GM19397 (cell line): Measurements from ENCODE around the gene DCBLD1.
"Not testable (repeated sequence)": the region's sequence is repeated elsewhere in the genome, so short reads cannot be mapped to it uniquely, and the experiment has no call there.

Source experiments
- ATAC-seq: cut with Tn5 transposase; IDR thresholded peaks from one replicate; pipeline ENCODE4 v1.9.1; 2021; ENCODE audit warnings: mild to moderate bottlenecking, moderate library complexity; ENCODE audit not compliant: unreplicated experiment

Gene DCBLD1

DNA sequence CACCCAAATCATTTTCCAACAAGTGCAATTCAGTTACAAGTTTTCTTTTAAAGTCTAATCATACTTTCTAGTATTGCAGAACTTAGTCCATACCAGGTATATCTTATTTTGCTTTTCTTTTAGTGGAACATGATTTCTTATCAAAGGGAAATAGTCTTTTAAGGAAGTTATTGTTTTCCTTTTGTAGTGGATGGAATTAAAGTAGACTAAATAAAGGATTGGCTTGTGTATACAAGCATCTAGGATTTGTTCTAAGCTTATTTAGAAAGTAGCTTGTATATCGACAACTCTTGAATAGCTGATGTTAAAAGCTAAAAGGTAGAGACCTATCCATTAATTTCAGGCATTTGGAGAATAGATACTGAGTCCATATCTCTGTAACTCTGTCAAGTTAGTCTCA is 14.8 kb downstream of the DCBLD1 start:
- ATAC-seq: no peak

DNA sequence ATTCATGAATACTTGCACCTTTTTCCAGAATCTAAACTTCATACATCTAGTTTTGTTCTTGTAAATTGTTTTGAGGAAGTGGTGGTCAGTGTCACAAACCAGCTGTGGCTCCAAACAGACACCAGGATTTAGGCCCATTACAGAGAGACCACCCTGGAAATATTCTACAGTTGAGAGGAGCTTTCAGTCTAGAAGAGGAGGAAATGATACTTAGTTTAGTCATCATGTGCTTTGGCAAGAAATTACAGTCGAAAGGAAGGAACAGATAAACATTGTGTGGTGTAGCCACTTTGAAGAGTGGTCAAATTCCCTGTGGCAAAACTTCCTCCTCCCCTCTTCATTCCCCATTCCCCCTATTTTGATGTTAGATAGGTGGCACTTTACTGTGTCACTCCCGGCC is 15.7 kb downstream of the DCBLD1 start:
- ATAC-seq: peak; percentile 33

DNA sequence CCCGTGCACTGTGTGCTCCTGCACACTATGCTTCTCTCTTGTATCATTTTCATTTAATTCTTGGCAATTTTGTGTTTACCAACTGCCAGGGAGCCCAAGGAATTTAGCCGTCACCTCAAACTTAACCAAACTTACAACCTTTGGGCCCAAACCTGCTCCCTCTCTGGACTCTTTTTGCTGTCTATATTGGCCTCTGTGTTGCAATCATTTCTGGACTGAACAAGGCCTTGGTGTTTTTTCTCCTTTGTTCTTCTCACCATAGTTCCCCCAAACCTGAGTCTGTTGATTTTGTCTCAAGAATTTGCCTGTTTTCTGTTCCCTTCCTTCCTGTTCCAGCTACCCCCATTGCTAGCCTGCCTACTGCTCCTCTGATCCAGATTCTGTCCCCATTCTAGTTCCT is 19.2 kb downstream of the DCBLD1 start:
- no peak for ATAC-seq

DNA sequence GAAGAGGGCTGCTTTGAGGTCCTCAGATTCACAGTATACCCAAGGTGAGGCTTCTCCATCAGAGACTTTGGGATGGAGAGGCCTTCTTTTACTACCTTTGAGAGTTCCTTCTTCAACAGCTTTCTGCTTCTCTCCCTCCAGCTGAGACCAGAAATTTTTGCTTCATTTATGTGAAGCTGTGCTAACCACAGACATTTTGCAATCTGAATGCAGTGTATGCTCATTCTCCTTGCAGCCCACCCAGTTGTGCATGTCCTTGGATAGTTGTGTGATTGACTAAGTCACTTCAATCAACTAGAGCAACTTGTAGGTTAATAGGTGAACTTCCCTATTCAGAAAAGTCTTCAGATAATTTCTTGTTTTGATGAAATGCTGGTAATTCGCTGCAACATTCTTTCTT is 20.1 kb downstream of the DCBLD1 start:
- no peak for ATAC-seq

GRCh38 chr6:117503211-117503610 is 20.7 kb downstream of the DCBLD1 start:
- no peak for ATAC-seq

DNA sequence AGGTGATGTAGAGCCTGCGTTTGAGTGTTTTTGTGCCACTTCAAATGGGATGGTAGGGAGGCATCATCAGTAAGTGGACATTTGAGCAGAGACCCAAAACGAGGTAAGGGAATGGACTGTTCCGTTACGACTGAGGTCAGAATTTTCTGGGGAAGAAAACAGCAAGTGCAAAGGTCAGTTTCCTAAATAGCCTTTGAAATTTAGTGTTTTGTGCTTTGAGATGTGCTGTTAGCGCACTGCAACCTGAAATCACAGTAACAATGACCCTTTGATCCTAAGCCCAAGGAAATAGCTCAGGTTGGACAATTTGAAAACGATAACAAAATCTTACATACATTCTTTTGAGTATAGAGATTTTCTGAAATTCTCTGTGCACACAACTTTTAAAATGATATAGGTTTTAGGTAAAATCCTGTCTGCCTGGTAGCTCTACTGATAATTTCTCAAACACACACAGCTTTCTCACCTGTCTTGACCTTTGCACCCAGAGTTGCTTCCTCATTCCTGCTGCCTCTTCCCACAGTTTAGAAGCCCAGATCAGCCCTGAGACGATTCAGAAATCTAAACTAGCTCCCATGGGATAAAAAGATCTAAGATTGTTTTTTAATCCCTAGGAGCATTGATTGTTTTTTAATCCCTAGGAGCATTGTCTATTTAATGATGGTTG is 22.1 kb downstream of the DCBLD1 start:
- ATAC-seq: no peak

DNA sequence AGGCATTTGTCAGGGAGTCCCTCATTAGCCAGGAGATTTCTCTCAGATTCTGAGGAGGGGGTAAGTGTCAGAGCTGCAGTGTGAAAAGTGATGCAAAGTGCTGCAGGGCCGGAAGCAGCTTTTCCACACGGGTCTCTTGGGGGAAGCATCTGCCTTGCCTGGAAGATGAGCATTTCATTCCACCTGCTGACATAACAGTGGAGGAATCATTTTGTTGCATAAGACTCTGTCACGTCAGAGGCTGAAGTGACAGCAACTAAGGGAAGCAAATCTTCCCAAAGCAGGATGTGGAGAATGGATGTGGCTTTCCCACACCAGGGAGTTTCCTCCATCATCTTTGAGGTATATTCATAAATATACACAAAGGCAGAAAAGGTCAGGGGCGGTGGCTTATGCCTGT is 22.8 kb downstream of the DCBLD1 start:
- ATAC-seq: no peak

DNA sequence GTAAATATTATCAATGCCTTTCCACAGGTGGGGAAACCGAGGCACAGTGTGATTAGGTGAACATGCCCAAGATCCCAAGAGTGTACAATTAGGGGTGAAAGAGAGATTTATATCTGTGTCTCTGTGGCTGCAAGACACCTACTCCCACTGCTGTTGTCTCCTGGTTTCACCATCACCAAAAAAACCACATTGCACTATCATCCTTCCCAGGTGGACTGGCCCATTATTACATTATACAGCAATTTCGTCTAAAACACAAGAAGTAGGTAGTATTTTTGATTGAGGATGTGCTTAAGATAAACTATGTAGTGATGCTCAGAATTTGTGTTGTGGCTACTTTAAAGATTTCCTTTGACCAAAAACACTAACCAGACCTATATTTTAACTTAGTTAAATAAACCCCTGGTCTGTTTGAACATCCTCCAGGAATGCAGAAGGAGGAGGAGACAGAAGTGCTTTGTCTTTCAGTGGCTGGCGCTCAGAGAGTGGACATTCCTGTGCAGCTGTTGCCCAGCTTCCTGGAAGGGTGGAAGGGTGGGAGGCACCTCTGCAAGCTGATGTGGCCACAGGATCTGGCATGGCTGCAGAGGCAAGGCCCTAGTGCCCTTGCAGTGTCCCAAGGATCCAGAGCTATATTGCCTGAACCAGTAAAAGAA is 23.8 kb downstream of the DCBLD1 start:
- no peak for ATAC-seq

DNA sequence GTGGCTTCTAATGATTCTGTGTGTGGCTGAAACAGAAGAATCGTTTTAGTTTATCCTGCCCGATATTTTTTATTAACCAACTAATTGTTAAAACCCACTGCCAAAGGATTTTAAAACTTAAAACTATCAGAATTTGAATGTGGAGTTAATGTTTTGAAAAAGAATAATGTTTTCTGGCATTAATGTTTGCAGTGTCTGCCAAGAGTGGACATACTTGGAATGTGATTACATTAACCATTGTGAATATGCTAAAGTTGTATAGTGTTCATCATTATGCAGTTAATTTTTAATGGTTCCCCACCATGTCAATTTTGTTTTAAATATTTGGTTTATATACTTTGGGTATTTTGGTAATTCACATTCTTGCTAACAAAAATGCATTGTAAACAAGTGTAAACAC is 24.4 kb downstream of the DCBLD1 start:
- ATAC-seq: no peak

DNA sequence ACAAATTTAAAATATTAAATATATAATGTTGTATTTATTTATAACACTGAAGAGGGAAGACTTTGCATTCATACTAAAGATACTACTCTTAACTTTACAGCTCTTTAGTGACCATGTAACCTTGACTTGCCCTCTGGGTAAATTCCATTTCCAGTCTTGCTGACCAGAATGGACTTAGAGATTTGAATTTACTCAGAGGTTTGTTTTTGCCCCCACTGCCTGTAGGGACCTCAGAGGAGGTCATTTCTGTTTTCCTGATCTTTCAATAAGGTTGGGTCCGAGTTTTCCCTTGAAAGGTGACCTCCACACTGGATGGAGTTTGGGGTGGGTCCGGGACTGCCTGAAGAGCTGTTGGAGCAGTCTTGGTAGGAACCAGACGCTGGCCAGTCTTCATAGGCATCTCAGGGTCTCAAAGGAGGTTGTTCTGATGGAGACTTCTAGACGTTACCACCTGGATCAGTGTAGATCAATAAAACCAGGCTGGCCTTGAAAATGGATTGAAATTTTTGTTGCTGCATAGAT is 26.0 kb downstream of the DCBLD1 start:
- ATAC-seq: no peak

DNA sequence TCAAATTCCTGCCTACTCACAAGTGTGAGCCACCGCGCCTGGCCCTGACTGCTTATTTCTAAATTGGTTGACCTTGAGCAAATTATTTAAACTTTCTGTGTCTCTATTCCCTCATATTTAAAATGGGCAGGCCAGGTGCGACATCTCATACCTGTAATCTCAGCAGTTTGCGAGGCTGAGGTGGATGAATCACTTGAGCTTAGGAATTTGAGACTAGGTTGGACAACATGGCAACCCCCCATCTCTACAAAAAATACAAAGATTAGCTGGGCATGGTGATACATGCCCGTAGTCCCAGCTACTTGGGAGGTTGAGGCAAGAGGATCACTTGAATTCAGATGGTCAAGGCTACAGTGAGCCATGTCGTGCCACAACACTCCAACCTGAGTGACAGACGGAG is 26.5 kb downstream of the DCBLD1 start:
- ATAC-seq: no peak

- no peak for ATAC-seq
These were observed 29.8 kb downstream of the DCBLD1 start for GRCh38 chr6:117512056-117512828.

DNA sequence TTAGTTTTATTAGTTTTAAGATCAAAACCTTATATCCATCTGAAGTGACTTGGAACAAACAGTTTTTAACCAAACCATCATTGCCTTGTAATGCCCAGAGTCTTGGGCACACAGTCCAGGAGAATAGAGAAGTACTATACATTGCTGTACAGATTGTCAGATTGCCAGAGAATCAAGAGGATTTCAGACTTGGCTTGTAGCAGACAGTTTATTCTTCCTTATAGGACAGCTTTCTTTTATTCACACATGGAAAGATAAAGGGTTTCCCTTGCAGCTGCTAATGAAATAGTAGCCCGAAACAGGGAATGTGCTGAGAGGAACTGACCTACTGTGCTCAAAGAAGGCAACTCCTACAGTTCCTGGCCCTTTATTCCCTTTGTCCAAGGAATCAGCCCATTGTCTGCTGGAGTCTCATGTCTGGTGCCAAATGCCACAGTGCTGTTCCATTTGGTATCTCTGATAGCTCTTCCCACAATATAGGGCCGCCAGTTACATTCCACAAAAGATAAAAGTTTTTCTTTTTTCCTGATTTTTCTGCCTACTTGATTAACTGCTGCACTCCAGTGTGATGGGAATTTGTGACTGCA is 30.6 kb downstream of the DCBLD1 start:
- no peak for ATAC-seq

- no peak for ATAC-seq
These were observed 31.4 kb downstream of the DCBLD1 start for GRCh38 chr6:117513778-117514365.

- no peak for ATAC-seq
These were observed 32.2 kb downstream of the DCBLD1 start for GRCh38 chr6:117514655-117515054.

GRCh38 chr6:117515326-117515725 is 32.9 kb downstream of the DCBLD1 start:
- ATAC-seq: no peak

DNA sequence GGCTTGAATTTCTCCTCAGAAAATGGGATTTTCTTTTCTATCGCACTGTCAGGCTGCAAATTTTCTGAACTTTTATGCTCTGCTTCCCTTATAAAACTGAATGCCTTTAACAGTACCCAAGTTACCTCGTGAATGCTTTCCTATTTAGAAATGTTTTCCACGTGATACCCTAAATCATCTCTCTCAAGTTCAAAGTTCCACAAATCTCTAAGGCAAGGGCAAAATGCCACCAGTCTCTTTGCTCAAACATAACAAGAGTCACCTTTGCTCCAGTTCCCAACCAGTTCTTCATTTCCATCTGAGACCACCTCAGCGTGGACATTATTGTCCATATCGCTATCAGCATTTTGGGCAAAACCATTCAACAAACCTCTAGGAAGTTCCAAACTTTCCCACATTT is 35.5 kb downstream of the DCBLD1 start:
- not testable (repeated sequence) for ATAC-seq

- ATAC-seq: no peak
These were observed 36.4 kb downstream of the DCBLD1 start for GRCh38 chr6:117518870-117519269.

- ATAC-seq: no peak
These were observed 38.3 kb downstream of the DCBLD1 start for GRCh38 chr6:117520603-117521395.

- no peak for ATAC-seq
These were observed 39.5 kb downstream of the DCBLD1 start for GRCh38 chr6:117521791-117522502.
